GM12801 (cell line): Measurements from ENCODE around the gene PDLIM5.

Source experiments
- CTCF ChIP-seq: IDR thresholded peaks from one replicate; pipeline ENCODE4 v1.5.1; 2011; ENCODE audit warnings: control low read depth; ENCODE audit not compliant: insufficient read length; ENCODE audit errors: extremely low read depth

PDLIM5 gene

GRCh38 chr4:94689155-94689860, 237.6 kb downstream of the PDLIM5 start:
- no peak for TF ChIP-seq CTCF

DNA sequence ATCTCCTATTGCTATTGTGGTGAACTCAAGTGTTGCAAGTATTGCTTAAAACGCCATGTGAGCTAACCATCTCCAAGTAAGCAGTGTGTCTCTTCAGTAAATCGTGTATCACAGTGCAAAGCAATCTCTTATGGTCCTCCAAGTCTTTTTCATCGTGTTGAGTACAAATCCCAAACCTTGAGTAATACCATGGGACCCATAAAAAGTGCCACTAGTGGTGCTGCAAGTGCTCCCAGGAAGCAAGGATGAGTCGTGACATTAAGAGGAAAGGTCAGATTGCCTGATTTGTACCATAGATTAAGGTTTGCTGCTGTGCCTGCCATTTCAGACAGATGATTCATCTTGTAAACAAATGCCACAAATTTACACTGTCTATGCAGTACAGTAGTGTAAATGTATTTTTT, 239.1 kb downstream of the PDLIM5 start:
- TF ChIP-seq CTCF: no peak

- TF ChIP-seq CTCF: no peak
Observed at GRCh38 chr4:94691552-94691951, 239.8 kb downstream of the PDLIM5 start.

DNA sequence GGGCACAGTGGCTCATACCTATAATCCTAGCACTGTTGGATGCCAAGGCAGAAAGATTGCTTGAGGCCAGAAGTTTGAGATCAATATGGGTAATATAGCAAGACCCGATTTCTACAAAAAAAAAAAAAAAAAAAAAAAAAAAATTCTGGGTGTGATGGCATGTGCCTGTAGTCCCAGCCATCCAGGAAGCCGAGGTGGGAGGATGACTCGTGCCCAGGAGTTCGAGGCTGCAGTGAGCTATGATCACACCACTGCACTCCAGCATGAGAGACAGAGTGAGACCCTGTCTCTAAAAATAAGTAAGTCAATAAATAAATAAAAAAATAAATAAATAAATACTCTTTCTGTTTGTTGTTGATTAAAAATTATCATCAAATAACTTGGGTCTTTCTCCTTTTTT, 243.6 kb downstream of the PDLIM5 start:
- TF ChIP-seq CTCF: no peak

DNA sequence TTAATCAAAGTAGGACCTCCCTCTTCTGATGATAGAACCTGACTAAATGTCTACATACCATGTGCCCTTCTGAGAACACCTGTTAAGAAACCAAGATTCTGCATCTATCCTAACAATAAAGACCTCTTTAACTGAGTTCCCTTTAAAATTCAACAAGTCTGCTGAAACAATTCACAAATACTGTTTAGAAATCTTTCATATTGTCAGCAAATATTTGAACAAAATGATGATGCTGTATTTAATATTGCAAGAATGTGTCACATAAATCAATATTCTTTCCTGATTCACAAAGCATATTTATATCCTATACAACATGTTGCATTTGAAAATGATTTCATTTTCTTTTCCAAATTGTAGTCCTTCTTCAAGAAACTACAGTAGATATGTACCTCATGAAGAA, 246.4 kb downstream of the PDLIM5 start:
- no peak for TF ChIP-seq CTCF

DNA sequence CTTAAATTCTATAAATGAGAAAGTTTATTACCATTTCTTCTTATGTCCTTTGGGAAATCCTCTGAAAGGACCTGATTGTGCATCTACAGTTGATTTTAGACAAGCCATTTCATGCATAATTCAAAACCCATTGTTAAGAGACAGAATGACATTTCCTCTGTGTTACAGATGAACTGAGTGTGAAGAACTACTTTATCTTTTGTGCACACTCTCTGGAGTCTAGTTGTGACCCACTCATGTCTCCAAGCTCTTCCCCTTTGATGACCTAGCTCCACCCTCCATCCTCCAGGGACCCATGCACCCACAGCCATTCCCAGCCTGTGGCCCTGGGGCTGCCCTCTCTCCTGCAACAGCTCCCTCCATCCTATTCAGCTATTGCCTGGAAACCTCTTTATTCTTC, 248.6 kb downstream of the PDLIM5 start:
- no peak for TF ChIP-seq CTCF

- no peak for TF ChIP-seq CTCF
Observed at GRCh38 chr4:94701631-94702300, 250.0 kb downstream of the PDLIM5 start.
